Kasumi-1 (cell line): ENCODE measurements around the gene LGR6.
"Not testable (repeated sequence)": the region's sequence is repeated elsewhere in the genome, so short reads cannot be mapped to it uniquely, and the experiment has no call there.

ENCODE experiments used
- DNase-seq, 2 experiments: peaks; one replicate each; lab custom pipeline; 2025; lab: John Stamatoyannopoulos, UW

Gene LGR6

DNA sequence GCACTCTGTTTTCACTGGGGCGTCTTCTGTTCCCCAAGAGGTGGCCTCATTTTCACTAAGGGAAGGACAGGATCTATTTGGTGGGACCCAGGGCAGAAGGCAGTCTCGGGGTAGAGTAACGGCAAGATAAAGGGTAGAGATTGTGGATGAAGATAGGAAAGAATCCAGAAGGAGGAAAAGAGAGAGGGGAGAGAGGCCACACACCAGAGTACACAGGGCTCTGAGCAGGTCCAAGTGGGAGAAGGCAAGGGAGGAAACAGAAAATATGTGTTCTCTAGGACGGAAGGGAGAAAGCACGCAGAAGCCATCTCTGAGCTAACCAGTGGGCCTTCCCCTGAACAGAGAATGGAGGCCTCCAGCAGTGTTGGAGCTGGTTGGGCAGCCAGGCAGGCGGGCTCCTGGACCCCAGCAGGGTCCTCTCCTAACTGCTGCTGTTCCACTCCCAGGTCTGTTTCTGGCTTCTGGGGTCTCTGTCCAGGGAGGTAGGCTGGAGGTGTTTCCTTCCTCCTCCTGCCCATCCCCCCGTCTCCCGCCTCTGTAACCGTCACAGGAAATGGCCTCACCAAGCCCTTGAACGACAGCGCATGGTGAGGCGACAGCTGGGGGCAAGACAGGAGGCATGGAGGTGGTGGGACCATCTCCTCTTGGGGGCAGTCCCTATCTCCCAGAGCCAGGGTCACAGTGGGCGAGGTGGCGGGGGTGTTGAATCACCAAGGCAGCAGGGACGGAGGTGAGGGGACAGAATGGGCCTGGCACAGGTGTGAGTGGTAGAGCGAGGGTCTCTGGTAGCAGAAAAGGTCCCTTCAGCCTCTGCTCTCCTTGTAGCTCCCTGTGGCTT, 33.8 kb upstream of the LGR6 start:
- DNase-seq: peak; percentile 78 to 88

DNA sequence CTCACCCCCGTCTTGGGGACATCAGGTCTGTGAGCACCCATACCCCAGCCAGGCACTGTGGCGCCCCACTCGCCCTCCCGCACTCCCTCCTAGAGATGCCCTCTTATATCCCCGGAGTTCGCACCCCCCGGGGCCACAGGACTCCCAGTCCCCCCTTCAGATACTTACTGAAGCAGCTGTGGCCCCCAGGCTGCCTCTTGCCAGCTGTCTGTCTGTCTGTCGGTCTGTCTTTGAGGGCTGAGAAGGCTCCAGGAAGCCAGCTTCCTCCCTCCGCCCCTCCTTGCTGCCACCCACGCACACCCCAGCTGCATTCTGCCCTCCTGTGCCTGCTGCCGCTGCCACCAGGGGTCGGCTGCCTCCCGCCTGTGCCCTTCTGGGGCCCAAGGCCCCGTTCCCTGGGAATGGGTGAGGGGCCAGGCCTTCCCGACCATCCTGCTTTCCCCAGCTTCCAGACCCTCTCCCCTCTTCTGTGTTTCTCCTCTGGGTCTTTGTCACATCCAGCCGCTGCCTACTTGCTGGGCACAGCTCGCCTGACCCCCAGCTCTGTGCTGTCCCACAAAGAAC, 33.1 kb upstream of the LGR6 start, which contains the start of gene PTPN7:
Gene PTPN7, minus strand, starts transcription at position 226 of the 564 bp plus-strand sequence. CDS start 1,200 bp downstream, outside the sequence.
- DNase-seq: peak; percentile 74 to 75

DNA sequence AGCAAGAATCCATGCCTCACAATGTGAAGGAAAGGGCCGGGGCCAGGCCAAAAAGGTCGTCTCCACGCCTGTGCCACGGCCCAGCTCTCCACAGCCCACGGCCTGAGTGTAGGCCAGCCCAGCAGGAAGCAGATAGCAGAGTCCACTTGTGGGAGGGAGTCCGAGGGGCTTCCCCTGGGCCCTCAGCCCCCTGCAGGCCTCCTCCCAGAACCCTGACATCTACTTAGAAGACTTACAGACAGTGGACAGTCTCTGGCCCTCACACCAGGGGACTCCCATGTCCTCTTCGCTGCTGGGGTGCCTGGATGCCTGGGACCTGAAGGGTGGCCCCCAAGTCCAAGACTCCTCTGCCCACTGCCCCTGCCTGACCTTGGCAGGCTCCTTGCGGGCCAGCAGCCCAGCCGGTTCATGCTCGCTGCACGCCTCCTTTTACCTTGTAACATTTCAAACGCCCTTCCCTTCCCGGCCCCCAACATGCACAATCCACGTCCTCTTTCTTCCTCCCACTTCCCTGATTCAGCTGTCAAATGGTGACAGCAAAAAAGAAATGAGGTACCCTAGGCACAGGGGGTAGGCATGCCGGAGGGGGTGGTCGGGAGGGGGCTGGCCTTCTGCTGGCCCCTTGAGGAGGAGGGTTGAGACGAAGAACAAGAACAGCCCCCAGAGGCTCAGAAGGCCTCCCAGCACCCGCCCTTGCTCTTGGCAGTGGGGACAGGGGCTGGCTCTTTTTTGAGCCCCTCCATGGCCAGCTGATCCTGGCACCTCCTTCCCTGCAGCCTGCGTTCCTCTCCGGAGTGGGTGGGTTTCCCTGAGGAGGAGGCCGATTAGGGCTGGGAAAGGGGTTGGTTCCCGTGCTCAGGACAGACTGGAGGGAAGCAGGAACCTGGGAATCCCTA, 32.2 kb upstream of the LGR6 start:
- peak; percentile 69 to 75 for DNase-seq

DNA sequence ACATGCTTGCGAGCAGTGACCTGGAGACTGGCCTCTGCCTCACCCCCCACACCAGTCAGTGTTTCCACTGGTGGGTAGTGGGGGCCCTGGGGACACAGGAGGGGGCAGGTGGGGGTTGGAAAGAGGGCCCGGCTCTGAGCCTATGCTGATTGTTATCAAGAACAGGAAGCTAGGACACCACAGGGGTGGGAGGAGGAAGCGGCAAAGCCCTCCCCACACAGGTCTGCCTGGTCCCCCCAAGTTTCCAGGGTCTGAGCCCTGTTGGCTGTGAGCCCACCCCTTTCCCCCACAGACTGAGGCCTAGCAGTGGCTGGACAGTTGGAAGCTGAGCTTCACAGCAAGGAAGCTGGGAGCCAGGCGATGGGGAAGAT, 31.6 kb upstream of the LGR6 start:
- peak; percentile 91 for DNase-seq

DNA sequence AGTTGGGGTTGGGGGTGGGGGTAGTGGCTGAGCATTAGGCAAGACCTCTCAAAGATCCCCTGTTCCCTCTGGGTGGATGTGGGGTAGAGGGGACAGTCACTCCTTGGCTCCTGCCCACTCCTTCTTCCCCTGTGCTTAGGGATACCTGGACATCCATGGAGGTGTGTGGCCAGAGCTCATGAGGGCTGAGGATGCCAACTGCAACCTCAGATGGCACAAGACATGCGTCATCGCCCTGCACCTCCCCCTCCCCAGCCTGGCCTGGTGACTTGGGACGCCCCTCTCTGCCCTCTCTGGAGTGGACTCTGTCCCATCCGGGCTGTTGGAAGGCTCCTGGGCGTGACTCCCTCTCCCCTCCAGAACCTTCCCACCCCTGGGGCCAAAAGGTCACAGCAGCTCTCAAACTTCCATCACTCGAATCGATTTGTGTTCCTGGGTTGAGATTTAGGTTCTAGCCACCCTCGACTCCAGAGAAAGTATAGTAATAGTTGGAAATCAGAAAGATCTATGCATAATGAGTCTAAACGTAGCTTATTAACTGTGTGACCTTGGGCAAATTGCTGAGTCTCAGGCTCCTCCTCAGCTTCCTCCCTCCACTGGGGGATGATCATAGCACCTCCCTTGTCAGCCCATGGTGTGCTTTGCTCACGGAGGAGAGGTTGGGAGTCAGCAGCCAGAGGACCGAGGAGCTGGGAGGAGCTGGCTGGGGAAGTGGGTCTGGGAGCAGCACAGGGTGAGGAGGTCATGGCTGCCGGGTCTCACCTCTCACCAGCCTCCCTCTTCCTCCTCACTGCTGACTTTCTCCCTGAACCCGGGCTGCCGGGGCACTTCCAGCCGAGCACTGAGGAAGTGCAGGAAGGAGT, 30.9 kb upstream of the LGR6 start:
- DNase-seq: peak; percentile 70 to 71

DNA sequence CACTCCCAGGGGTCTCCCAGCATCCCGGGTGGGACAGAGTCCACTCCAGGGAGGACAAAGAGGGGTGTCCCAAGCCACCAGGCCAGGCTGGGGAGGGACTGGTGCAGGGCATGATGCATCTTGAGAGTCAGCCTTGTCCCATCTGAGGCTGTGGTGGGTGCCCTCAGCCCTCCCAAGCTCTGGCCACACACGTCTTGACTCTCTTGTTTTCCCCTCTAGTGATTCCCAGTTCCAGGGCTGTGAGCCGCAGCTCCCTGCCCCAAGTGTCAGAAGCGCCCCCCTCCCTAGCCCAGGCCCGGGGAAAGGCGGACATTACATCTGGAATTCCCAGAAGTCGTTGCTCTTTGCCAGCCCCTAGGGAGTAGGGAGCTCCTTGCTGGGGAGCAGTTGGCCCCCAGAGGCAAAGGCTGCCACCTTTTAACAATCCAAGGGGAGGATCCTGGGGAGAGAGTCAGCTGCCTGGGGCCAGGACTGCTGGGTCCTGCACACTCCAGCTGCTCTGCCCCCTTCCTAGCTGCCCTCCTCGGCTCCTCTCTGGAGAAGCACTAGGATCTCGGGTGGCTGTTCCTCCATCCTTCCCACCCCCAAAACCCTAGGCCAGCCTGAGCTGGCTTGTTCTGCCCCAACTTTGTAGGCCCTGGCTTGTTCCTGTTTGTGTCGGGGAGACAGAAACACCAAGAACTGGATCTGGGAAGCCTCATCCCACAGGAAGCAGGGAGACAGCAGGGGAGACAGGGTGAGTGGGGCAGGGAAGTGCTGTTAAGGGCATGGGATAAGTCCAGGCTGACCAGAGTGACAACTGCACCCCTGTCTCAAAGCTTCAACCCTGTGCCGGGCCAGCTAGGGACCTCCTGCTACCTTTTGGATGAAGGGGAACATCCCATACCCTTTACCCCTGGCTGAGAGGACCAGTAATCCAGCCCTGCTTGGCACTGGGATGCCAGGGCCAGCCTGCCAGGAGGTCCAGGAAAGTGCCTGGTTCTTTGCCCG, 30.0 kb upstream of the LGR6 start:
- DNase-seq: no peak

DNA sequence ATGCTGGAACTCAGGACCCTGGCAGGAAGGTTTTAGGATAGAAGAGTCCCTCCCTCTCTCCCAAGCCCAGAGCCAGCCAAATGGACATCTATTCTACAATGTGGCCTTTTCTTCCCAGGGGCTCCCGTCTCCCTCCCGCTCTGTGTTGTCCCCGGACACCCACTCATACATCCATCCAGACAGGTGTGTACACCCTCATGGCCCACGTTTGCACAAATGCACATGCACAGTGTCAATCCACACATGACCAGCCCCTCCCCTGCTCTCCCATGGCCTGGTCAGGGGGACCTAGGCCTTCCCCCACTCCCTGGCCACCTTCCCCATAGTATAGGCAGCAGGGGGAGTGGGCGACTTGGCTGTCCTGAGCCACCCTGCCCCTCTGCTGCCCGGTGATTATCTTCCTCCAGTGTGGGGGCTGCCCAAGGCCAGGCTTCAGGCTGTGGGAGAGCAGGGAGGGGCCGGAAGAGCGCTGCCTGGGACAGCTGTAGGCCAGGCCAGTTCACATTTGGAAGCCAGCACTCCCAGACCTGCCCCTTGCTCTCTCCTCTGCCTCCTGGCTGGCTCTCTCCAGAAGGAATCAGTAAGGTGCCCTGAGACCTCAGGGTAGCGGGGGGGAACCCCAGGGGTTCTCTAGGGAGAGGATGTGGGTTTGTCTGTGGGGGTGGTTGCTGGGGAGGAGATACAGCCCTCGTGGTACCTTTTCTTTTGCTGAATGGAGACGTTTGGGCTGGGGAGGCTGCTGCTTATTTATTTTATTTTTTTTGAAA, 29.1 kb upstream of the LGR6 start:
- peak in 1 of 2 experiments; percentile 11 for DNase-seq

DNA sequence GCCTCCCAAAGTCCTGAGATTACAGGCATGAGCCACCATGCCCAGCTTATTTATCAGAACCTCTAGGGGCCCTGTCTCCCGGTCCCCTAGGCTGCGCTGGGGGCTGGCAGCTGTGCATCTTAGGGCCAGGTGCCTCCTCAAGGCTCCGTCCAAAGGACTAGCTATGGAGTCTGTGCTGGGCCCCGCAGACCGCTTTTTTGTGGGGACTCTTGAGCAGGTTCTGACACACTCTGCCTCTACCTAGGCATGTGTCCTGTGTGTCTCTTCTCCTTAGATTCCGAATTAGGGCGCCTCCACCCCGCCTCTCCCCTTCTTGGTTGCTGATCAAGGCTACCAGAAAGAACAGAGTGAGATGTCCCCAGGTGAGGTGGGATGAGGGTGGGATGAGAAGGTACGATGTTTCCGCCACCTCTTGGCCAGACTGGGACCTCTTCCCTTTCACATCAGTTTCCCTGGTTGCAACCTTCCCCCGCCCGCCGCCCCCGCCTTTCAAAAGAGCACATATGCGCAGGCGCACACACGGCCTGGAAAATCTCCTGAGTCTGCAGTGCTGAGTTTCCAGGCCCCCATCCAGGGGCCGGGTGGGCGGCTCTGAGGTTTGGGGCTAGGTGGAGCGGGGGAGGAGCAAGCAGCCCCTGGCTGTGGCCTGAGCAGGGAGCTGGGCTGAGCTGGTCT, 28.2 kb upstream of the LGR6 start:
- DNase-seq: no peak

DNA sequence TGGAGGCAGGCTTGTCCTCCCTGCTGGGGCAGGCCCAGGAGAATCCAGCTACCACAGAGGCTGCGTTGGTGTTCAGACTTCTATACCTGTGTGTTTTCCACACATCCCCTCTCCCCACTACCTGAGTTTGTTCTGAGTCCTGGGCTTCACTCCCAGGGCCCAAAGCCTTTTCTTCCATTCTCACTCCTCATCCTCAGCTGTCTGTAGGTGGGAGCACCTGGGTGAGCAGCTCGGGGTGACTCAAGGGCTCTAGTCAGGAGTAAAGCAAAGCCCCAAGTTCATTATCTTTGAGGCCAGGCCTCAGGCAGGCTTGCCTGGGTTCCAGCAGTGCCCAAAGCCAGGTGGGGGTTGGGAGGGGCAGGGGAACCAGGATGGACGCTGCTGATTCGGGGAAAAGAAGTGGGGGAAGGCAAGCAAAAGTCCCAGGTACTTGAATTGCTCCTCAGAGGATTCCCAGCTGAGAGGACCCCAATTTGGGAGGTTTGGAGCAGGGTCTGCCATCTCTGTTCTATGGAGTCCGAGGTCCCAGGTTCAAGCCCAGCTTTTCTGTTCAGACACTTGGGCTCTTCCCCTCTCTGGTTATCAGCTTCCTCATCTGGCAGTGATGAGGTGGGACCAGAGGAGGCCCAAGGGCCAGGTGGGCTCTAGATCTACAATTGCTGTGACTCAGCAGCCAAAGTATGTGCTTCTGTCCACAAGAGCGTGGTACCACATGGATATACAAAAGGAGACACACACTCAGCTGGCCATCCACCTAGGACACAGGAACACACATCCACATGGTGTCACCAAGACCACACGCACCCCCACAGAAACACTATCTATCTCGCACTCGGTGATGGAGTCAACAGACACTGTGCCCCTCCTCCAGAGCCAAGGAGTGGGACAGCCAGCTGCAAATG, 27.4 kb upstream of the LGR6 start:
- no peak for DNase-seq

DNA sequence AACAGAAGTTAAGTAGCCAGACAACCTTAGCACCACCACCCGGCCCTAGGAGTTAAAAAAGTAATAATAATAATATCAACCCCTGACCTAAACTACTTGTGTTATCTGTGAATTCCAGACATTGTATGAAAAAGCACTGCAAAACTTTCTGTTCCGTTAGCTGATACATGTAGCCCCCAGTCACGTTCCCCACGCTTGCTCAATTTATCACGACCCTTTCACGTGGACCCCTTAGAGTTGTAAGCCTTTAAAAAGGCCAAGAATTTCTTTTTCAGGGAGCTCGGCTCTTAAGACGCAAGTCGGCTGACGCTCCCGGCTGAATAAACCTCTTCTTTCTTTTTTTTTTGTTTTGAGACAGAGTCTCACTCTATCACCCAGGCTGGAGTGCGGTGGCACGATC, 26.5 kb upstream of the LGR6 start:
- DNase-seq: not testable (repeated sequence)

DNA sequence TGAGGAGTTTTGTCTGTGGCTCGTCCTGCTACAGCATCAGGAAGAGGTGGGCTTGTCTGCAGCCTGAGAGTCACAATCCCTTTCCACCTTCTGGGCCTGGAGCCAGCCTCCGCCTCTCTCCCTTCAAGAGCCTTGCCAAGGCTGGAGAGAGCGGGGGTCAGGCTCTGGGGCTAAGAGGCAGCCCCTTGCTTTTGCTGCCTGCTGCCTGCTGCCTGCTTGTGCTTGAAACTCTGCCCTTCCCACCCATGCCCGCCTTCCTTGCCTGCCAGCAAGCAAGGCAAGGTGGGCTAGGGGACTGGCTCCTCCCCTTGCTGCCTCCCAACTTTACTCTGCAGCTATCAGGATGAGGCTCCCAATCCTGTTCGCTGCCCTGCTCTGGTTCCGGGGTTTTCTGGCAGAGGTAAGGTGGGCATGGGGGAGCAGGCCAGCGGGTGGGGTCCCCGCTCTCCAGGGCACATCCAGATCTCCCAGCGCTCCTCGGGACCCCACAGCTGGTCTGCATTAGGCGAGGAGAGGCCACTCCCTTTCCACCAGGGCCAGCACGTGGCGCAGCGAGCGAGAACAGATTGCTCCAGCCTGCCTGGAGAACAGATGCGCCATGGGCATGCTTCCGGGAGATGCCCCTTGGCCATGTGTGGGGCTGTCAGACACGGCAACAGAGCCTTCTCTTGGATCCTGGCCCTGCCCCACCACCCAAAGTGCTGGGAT, 25.7 kb upstream of the LGR6 start:
- no peak for DNase-seq

DNA sequence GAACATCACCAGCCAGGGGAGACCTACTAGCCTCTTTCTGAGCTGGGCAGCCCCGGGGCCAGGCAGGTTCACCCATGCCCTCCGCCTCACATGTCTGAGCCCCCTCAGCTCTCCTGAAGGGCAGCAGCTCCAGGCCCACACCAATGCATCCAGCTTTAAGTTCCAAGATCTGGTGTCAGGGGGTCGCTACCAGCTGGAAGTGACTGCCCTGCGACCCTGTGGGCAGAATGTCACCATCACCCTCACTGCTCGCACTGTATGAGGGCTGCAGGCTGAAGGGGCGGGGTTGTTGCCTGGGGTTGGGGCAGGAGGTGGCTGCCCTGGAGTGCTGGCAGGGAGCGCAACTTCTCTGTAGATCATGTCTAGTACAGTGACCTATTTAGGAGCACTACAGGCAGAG, 24.7 kb upstream of the LGR6 start:
- no peak for DNase-seq

DNA sequence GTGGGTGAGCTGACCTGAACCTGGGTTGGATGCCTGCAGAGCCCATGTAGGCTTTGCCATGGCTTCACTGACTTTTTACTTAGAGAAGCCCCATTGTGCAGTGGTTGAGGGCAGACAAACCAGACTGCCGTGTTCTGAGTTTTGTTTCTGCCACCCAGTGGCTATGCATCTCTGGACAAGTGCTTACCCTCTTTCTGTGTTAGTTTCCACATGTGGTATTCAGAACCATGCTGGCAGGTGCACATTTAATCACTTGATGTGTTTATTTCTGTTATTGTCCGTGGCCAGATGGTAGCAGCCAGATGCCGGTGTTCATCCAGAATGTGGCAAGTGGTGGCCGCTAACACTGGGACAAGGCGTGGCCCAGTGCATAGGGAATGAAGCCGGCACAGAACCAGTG, 22.9 kb upstream of the LGR6 start:
- no peak for DNase-seq

DNA sequence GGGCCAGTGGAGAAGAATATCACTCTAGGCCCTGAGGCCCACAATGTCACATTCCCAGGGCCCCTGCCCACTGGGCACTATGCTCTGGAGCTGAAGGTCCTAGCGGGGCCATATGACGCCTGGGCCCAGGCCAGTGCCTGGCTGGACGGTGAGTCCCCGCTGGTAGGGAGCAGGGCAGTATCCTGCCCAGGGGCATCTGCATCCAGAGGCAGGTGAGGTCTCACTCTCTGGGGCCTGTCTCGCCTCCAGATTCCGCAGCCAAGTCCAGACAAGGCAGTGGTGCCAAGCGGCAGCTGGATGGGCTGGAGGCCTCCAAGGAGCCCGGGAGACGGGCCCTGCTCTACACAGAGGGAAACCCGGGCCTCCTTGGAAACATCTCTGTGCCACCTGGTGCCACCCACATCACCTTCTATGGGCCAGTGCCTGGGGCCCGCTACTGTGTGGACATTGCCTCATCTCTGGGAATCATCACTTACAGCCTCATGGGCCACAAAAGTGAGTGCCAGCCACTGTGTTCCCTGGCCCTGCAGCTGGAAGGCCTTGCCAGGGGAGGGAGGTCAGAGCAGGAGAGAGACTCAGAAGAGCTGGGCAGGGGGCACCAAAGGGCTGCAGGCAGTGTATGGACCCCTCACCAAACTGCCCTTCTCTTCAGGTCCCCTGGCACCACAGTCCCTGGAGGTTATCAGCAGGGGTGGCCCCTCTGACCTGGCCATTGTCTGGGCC, 22.1 kb upstream of the LGR6 start:
- DNase-seq: no peak

DNA sequence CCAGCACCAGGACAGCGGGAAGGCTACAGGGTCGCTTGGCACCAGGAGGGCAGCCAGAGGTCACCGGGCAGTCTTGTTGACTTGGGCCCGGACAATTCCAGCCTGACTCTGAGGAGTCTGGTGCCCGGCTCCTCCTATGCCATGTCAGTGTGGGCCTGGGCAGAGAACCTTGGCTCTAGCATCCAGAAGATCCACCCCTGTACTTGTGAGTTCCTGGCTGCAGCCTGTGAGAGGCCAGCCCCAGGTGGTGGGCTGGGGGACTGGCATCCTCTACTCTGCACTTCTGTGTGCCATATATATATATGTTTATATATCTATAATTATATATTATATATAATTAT, 21.6 kb upstream of the LGR6 start:
- DNase-seq: peak in 1 of 2 experiments; percentile 31

DNA sequence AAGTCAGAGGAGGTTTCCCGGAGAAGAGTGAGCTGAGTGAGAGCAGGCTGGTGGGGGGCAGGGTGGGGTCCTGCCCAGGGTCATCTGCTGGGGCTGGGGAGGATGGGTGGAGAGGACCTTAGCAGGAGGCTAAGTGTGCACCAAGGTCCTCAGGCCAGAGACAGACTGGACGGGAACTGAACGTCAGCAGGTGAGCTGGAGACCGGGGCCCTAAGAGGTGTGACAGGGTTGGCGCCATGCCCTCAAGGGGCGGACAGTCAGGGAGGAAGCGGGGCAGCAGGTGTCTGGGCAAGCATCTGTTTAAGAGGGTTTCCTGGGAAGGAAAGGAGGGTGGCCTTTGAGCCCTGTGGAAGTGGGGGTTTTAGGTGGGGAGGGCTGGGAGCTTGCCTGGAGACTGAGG, 19.6 kb upstream of the LGR6 start:
- DNase-seq: no peak
